ENCODE results near the gene MTPN.

The MTPN gene

DNA sequence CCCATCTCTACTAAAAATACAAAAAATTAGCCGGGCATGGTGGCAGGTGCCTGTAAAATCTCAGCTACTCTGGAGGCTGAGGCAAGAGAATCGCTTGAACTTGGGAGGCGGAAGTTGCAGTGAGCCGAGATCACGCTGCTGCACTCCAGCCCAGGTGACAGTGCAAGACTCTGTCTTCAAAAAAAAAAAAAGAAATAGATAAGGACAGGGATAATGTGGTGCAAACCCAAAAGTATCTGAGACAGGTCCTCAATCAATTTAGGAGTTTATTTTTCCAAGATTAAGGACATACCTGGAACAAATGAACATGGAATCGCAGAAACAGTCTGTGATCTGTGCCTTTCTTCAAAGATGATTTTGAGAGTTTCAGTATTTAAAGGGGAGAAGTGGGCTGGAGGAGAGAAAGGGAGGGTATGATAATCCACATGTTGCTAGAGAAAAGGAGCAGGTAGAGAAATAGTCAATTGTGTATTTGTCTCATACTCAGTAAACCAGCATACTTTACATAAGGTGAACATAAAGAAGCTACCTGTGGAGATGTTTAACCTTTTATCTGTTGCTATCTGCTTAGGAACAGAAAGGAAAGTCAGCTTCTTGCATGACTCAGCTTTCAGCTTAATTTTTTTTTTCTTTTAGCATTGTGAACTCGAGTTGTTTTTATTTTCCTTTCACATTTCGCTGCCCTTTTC is 4.9 kb upstream of the MTPN start:
- no peak for DNase-seq (ENCODE audit: low spot score)

DNA sequence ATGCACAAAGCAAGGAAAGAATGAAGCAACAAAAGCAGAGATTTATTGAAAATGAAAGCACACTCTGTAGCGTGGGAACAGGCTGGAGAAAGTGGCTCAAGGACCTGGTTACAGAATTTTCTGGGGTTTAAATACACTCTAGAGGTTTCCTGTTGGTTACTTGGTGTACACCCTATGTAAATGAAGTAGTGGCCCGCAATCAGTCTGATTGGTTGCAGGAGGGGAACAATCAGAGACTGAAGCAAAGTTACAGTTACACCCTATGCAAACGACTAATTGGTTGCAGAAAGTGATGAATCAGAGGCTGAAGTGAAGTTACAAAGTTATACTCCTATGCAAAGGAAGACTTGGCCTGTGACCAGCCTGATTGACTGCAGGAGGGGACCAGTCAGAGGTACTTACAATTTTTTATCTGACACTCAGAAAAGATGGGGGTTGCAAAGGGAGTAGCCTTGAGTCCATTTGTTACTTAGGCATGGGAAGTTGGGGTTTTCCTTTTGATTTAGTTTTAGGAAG is 3.6 kb upstream of the MTPN start:
- no peak for DNase-seq (ENCODE audit: low spot score)

DNA sequence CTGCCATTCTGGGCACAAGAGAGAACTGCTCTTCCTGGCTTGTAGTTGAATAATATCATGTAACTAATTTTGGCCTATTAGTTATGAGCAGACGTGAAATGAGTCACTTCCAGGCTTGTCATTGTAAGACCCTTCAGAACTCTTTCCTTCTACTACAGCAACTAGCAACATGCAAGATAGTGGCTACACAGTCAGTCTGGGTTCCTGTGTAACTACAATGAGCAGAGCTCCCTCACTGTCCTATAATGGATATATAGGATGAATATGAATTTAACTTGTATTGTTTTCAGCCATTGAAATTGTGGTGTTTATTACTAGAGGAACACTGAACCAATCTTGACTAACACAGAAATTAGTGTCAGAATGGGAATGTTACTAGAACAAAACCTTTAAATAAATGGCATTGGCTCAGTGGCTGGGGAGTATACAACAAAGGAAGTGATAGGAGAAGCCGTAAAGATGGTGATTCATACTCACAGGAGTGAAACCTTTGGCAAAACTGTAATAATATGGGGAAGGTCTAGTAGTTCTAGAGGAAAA is 2.9 kb upstream of the MTPN start:
- DNase-seq (ENCODE audit: low spot score) = no peak

DNA sequence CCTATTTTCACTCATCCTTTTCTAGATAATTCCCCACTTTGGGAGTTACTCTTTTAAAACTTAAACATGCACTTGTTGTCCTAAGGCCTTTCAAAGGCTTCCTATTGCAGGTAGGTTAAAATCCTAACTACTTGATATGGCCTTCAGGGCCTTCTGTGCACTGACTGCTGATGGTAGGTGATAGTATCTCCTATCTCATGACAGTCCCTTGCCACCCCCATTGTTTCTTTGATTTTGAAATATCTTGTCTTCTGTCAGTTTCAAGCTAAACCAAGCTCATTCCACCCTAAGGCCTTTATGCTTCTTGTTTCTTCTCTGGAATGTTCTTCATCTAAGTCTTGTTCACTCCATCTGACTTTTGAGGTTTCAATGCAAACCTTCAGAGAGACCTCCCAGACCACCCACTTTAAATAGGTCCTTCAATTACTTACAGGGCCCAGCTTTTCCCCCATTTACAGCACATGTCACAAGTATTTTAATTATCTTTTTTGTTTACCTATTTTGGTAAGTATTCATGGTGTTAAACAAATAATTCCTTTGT is 2.4 kb upstream of the MTPN start:
- DNase-seq (ENCODE audit: low spot score) = no peak

DNA sequence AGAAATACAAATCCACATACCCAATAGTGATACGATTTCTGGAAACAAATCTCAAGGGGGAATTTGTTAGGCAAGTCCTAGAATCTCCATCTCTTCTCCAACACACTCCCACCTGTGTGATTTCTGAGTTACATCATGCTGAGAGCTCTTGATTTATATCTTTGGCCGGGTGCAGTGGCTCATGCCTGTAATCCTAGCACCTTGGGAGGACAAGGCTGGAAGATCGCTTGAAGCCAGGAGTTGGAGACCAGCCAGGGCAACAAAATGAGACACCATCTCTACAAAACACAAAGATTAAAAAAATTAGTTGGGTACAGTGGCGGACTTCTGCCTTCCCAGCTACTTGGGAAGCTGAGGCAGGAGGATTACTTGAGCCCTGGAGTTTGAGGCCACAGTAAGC is 1.5 kb upstream of the MTPN start:
- DNase-seq (ENCODE audit: low spot score) = no peak

- no peak for DNase-seq (ENCODE audit: low spot score)
These were observed 545 bp upstream of the MTPN start for GRCh38 chr7:135977742-135978066.

- no peak for DNase-seq (ENCODE audit: low spot score)
These were observed 700 bp downstream of the MTPN start for GRCh38 chr7:135976312-135977006.

DNA sequence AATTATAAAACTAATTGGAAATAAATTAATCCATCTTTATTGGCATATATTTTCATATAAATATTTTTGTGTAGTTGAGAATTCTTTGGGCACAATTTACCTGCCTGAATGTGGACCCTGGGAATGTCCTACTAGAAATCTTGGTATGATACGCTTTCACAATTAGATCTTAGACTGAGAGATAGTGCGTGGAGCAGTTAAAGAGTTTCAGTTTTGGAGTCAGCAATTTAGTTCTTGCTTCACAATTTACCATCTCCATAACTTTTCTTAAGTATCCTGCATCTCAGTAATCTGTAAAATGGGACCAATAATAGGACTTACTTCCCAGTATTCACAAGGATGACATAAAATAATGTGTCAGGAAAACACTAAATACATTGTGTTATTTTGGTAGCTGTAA is 2.0 kb downstream of the MTPN start:
- no peak for DNase-seq (ENCODE audit: low spot score)

- DNase-seq (ENCODE audit: low spot score) = no peak
These were observed 2.5 kb downstream of the MTPN start for GRCh38 chr7:135974667-135975066.

DNA sequence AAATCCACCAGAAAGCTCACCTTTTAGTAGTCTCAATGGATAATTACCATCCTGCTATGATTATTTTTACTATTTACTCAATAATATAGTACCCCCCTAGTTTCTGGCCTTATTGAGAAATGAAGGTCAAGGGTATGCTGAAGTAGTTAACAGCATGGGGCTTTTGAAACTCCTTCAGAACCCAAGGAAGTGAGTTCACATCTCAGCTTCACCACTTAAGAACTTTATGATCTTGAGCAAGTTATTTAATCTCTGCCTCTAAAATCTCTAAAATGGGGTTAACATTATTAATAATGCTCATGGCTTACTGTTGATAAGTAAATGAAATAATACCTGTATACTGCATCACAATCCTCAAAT is 5.8 kb downstream of the MTPN start:
- DNase-seq (ENCODE audit: low spot score) = no peak

DNA sequence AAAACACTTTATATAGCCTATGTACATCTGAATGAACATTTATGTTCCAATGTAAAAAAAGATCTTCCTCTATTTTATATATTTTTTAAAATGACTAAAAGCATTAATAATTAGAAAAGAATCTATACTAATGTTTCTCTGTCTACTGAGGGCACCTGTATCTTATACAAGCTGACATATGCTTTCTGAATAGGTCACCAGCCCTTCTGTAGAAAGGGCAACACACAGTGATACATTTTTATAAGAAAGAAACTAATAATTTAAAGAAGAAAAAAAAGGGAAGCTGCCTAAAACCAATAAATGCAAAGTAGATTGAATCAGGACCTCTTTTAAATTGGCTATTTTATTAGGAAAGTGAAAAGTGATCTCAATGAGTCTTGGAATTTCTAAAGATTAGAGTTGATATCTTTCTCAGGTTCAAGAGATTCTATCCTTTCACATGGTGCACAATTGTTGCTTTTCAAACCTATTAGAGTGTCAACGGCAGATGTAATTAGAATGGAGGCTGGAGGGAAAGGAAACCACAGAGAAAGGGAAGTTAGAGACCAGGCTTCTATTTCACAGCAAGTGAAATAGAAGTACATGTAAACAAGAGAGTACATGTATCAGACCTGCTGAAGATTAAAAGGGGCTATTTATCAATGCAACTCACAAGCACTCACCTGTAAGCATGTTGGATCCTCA is 6.3 kb downstream of the MTPN start:
- DNase-seq (ENCODE audit: low spot score) = no peak

GRCh38 chr7:135970045-135970444 is 7.1 kb downstream of the MTPN start:
- no peak for DNase-seq (ENCODE audit: low spot score)

- DNase-seq (ENCODE audit: low spot score) = no peak
These were observed 10.7 kb downstream of the MTPN start for GRCh38 chr7:135966341-135967043.

GRCh38 chr7:135965602-135966001 is 11.6 kb downstream of the MTPN start:
- DNase-seq (ENCODE audit: low spot score) = no peak

GRCh38 chr7:135964791-135965190 is 12.4 kb downstream of the MTPN start:
- no peak for DNase-seq (ENCODE audit: low spot score)

GRCh38 chr7:135964274-135964673 is 12.9 kb downstream of the MTPN start:
- no peak for DNase-seq (ENCODE audit: low spot score)

DNA sequence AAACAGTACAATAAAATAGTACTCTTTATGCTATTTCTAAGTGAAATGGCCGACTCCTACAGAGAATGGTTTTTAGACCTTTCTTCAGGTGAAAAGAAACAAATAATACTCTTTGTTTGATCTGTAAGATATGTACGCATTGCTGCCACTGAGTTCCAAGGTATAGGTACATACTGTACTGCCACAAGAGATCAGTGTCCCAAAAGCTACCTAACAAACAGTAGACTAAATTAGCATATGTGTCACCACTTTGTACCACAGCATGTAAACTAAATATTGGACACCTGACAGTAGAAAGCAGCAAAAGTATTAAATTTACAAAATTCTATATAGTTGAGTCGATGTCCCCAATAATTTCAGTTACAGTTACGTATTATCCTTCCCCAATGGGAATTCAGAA is 14.4 kb downstream of the MTPN start:
- no peak for DNase-seq (ENCODE audit: low spot score)

DNA sequence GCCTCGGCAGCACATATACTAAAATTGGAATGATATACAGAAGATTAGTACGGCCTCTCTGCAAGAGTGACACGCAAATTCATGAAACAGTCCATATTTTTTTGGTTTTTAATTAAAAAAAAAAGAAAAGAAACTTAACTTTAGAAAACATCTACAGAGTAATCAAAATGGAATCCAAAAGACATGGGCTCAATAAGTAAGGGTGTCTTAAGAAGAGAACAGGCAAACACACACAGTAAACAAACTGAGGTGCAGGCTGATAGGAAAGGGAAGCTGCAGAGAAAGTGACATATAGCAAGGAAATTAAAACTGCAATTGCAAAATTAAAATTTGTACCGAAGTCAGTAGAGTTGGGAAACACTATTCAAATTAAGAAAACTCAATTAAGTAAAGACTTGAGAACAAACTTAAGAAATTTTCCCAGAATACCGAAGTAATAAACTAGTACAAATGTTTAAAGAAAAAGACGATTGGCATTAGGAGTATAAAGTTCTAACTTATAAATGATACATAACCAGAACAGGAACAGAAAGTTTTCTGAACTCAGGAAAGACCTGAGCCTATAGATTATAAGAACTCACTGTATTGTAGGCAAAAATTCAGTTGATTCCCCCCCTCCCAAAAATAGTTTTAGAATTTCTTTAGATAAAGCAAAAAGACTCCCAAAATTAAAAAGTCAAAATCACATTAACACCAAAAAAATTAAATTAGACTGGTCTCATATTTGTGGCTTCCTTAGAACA is 16.3 kb downstream of the MTPN start:
- no peak for DNase-seq (ENCODE audit: low spot score)

DNA sequence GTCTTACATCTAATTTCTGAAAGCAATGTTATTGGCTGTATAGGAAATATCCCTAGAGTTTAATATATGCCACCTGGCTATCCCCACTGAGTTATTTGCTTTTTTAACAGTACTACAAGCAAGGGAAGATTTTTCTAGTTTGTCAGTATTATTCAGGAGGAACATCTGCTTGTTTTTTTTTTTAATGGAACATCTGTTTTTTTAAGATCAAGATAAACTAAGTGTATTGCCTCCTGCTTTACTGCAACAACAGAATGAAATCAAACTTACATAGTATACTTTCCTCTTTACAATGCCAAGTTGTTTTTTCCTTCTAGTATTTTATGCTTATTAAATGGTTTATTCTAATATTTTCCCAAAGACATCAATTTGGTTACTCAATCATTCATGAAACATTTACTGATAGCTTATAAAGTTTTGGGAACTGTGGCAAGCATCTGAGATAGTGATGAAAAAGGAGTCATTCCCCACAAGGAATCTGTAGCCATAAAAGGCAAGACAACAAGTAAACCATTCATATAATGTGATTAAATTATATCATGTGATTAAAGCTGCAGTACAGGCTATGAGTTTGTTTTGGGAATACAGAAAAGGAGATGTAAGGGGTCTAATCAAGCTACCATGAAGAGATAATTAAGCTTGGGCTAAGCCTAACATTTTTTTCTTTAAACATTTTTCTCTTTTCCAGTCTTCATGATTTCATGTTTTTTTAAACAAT is 17.4 kb downstream of the MTPN start:
- no peak for DNase-seq (ENCODE audit: low spot score)

- DNase-seq (ENCODE audit: low spot score) = no peak
These were observed 19.0 kb downstream of the MTPN start for GRCh38 chr7:135958173-135958572.

DNA sequence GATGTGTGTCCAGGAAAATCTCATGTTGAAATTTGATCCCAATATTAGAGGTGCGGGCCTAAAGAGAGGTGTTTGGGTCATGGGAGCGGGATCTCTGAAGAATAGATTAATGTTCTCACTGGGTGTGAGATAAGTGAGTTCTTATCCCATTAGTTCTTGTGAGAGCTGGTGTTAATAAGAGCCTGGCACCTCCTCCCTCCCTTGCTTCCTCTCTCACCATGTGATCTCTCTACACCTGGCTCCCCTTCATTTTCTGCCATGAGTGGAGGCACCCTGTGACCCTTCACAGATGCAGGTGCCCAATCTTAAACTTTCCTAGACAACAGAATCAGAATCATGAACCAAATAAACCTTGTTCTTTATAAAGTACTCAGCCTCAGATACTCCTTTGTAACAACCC is 19.5 kb downstream of the MTPN start:
- DNase-seq (ENCODE audit: low spot score) = no peak

Measured in left forelimb (tissue), 1 donor.